Mesenchymal stem cell (in vitro differentiated cells and primary cell): ENCODE data around the gene MLKL.
A peak's percentile ranks its signal among the peaks of the same experiment; 100 is the strongest.

Source experiments
- DNase-seq: peaks from one replicate; pipeline ENCODE4 v3.0.0-alpha.2; 2013
- H2AFZ ChIP-seq: one replicate; pipeline ENCODE4 v1.6.1; 2013; ENCODE audit warnings: low read depth, mild to moderate bottlenecking, control low read depth, inconsistent platforms, low read length, moderate library complexity
- H2AK5ac ChIP-seq: 2 replicates; pipeline ENCODE4 v1.6.1; 2013; ENCODE audit warnings: low read length, moderate library complexity, mild to moderate bottlenecking, inconsistent platforms; ENCODE audit not compliant: severe bottlenecking
- H2BK120ac ChIP-seq: one replicate; pipeline ENCODE4 v1.6.1; 2013; ENCODE audit warnings: low read depth, mild to moderate bottlenecking, inconsistent platforms, low read length, moderate library complexity
- H2BK12ac ChIP-seq, 2 experiments: one replicate each; pipeline ENCODE4 v1.6.1; 2013; ENCODE audit warnings: inconsistent platforms in 2 of 2, low read length in 2 of 2, mild to moderate bottlenecking in 2 of 2, moderate library complexity in 2 of 2, control low read depth in 1 of 2
- H2BK15ac ChIP-seq: one replicate; pipeline ENCODE4 v1.6.1; 2013; ENCODE audit warnings: mild to moderate bottlenecking, low read depth, inconsistent platforms; ENCODE audit not compliant: poor library complexity, severe bottlenecking
- H2BK5ac ChIP-seq: 2 replicates; pipeline ENCODE4 v1.6.1; 2013; ENCODE audit warnings: low read depth, mild to moderate bottlenecking, low read length, control low read depth, inconsistent platforms; ENCODE audit not compliant: poor library complexity, severe bottlenecking
- H3K14ac ChIP-seq, 2 experiments: one replicate each; pipeline ENCODE4 v1.6.1; 2013; ENCODE audit warnings: inconsistent platforms in 2 of 2, low read length in 2 of 2, control low read depth in 1 of 2, mild to moderate bottlenecking in 1 of 2, moderate library complexity in 1 of 2
- H3K18ac ChIP-seq, 2 experiments: one replicate each; pipeline ENCODE4 v1.6.1; 2013; ENCODE audit warnings: inconsistent platforms in 2 of 2, low read length in 2 of 2, control low read depth in 1 of 2, low read depth in 1 of 2, mild to moderate bottlenecking in 1 of 2
- H3K23ac ChIP-seq, 2 experiments: one replicate each; pipeline ENCODE4 v1.6.1; 2013; ENCODE audit warnings: inconsistent platforms in 2 of 2, low read length in 2 of 2, mild to moderate bottlenecking in 2 of 2, moderate library complexity in 2 of 2, control low read depth in 1 of 2
- H3K27ac ChIP-seq: 2 replicates; pipeline ENCODE4 v1.5.1; 2013; ENCODE audit warnings: mild to moderate bottlenecking, moderate library complexity, low read length, control low read depth, inconsistent platforms; ENCODE audit not compliant: poor library complexity, severe bottlenecking
- H3K27me3 ChIP-seq, 2 experiments: 2 replicates each; pipeline versions ENCODE4 v1.6.1 to v1.7.0; 2013; ENCODE audit warnings: low read length in 2 of 2, mild to moderate bottlenecking in 2 of 2, moderate library complexity in 2 of 2, control low read depth in 1 of 2, inconsistent platforms in 1 of 2; ENCODE audit not compliant: control insufficient read depth in 1 of 2, insufficient read depth in 1 of 2
- H3K36me3 ChIP-seq, 2 experiments: 2 replicates each; pipeline versions ENCODE4 v1.6.1 to v1.7.0; 2013; ENCODE audit warnings: low read length in 2 of 2, control low read depth in 1 of 2, inconsistent platforms in 1 of 2, low read depth in 1 of 2, mild to moderate bottlenecking in 1 of 2; ENCODE audit not compliant: insufficient read depth in 2 of 2, control insufficient read depth in 1 of 2
- H3K4ac ChIP-seq, 2 experiments: one replicate each; pipeline ENCODE4 v1.6.1; 2013; ENCODE audit warnings: inconsistent platforms in 2 of 2, low read length in 2 of 2, mild to moderate bottlenecking in 2 of 2, moderate library complexity in 2 of 2, control low read depth in 1 of 2, low read depth in 1 of 2
- H3K4me1 ChIP-seq: 2 replicates; pipeline ENCODE4 v1.6.1; 2013; ENCODE audit warnings: low read depth, low read length, control low read depth; ENCODE audit not compliant: control insufficient read depth, insufficient read depth
- H3K4me2 ChIP-seq: 2 replicates; pipeline ENCODE4 v1.6.1; 2013; ENCODE audit warnings: low read length, mild to moderate bottlenecking, inconsistent platforms; ENCODE audit not compliant: poor library complexity, severe bottlenecking
- H3K4me3 ChIP-seq, 2 experiments: 2 replicates each; pipeline versions ENCODE4 v1.5.1 to v1.7.0; 2013; ENCODE audit warnings: low read length in 2 of 2, mild to moderate bottlenecking in 2 of 2, control low read depth in 1 of 2, low read depth in 1 of 2; ENCODE audit not compliant: insufficient read depth in 1 of 2
- H3K79me1 ChIP-seq: replicated peaks from 2 replicates; pipeline ENCODE4 v1.6.1; 2013; ENCODE audit warnings: mild to moderate bottlenecking, control low read depth, low read length, inconsistent platforms; ENCODE audit not compliant: poor library complexity, severe bottlenecking
- H3K9ac ChIP-seq: 2 replicates; pipeline ENCODE4 v1.7.0; 2013; ENCODE audit warnings: mild to moderate bottlenecking, low read length, moderate library complexity
- H3K9me3 ChIP-seq: 2 replicates; pipeline ENCODE4 v1.7.0; 2013; ENCODE audit warnings: mild to moderate bottlenecking, low read length; ENCODE audit not compliant: control insufficient read depth
- H4K8ac ChIP-seq: one replicate; pipeline ENCODE4 v1.6.1; 2013; ENCODE audit warnings: inconsistent platforms, mild to moderate bottlenecking, low read length, moderate library complexity
- H4K91ac ChIP-seq: one replicate; pipeline ENCODE4 v1.6.1; 2013; ENCODE audit warnings: mild to moderate bottlenecking, low read length, inconsistent platforms
- WGBS: methylation state at CpG from one replicate; pipeline ENCODE4 v1.1.7; 2013; ENCODE audit warnings: mixed read lengths; 5-methylcytosine and 5-hydroxymethylcytosine counted together

MLKL gene

GRCh38 chr16:74739275-74739674, 38.6 kb upstream of the MLKL start:
- Histone ChIP-seq H2AK5ac (no peak overlapping the region), H3K23ac (no peak overlapping the region), H3K36me3 (no peaks in the 10 kb centered on the region), H3K4ac (no peak overlapping the region), H3K14ac (peak overlapping the region in 1 of 2 experiments; percentile 7), H2BK12ac (no peak overlapping the region), H2BK15ac (no peak overlapping the region), H3K4me1 (peaks cover 47% of the 10 kb centered on the region), H4K8ac (peak overlapping the region; percentile 13), H3K9ac (no peak overlapping the region), H3K27ac (no peak overlapping the region), H4K91ac (peak overlapping the region; percentile 41), H2AFZ (no peak overlapping the region), H3K27me3 (peaks cover 0 to 25% of the 10 kb centered on the region in 2 experiments), H3K4me3 (no peak overlapping the region), H3K18ac (peak overlapping the region in 1 of 2 experiments; percentile 8), H2BK120ac (no peak overlapping the region), H2BK5ac (no peak overlapping the region), H3K9me3 (no peaks in the 10 kb centered on the region), H3K4me2 (no peak overlapping the region), H3K79me1 (no peaks in the 10 kb centered on the region)
- DNase-seq: no peak
- 75% methylated on average over 6 of the region's 6 CpGs for WGBS

GRCh38 chr16:74738816-74739215, 38.2 kb upstream of the MLKL start:
- no peaks in the 10 kb centered on the region for H3K36me3 ChIP-seq
- H2BK12ac ChIP-seq: no peak overlapping the region
- H3K4me1 ChIP-seq: peaks cover 49% of the 10 kb centered on the region
- H2BK5ac ChIP-seq: no peak overlapping the region
- H3K14ac ChIP-seq: peak overlapping the region in 1 of 2 experiments; percentile 26
- no peak overlapping the region for H3K9ac ChIP-seq
- H2AK5ac ChIP-seq: no peak overlapping the region
- H3K18ac ChIP-seq: no peak overlapping the region
- H3K23ac ChIP-seq: no peak overlapping the region
- H2AFZ ChIP-seq: no peak overlapping the region
- no peak overlapping the region for H3K27ac ChIP-seq
- H3K9me3 ChIP-seq: no peaks in the 10 kb centered on the region
- no peak overlapping the region for H3K4ac ChIP-seq
- H3K4me2 ChIP-seq: no peak overlapping the region
- no peak overlapping the region for H4K91ac ChIP-seq
- DNase-seq: no peak
- no peaks in the 10 kb centered on the region for H3K79me1 ChIP-seq
- H2BK120ac ChIP-seq: no peak overlapping the region
- H3K27me3 ChIP-seq: peaks cover 0 to 27% of the 10 kb centered on the region in 2 experiments
- no peak overlapping the region for H3K4me3 ChIP-seq
- H4K8ac ChIP-seq: no peak overlapping the region
- 93% methylated on average over 10 of the region's 11 CpGs for WGBS
- peak overlapping the region; percentile 39 for H2BK15ac ChIP-seq

- H3K4ac ChIP-seq: no peak overlapping the region
- H3K23ac ChIP-seq: no peak overlapping the region
- H3K27me3 ChIP-seq: peaks cover 0 to 28% of the 10 kb centered on the region in 2 experiments
- H2BK5ac ChIP-seq: no peak overlapping the region
- no peak overlapping the region for H3K9ac ChIP-seq
- H3K79me1 ChIP-seq: no peaks in the 10 kb centered on the region
- H2AK5ac ChIP-seq: no peak overlapping the region
- H3K14ac ChIP-seq: peak overlapping the region in 1 of 2 experiments; percentile 94
- no peaks in the 10 kb centered on the region for H3K9me3 ChIP-seq
- H3K4me1 ChIP-seq: peaks cover 43% of the 10 kb centered on the region
- WGBS: 44% methylated on average over 10 of the region's 10 CpGs
- no peak overlapping the region for H3K4me3 ChIP-seq
- no peak overlapping the region for H3K4me2 ChIP-seq
- no peak overlapping the region for H2BK12ac ChIP-seq
- H3K36me3 ChIP-seq: no peaks in the 10 kb centered on the region
- no peak overlapping the region for H4K91ac ChIP-seq
- H2AFZ ChIP-seq: peak overlapping the region; percentile 76
- H2BK15ac ChIP-seq: no peak overlapping the region
- no peak overlapping the region for H2BK120ac ChIP-seq
- no peak overlapping the region for H4K8ac ChIP-seq
- peak overlapping the region in 1 of 2 experiments; percentile 35 for H3K18ac ChIP-seq
- DNase-seq: no peak
- no peak overlapping the region for H3K27ac ChIP-seq
Measured at GRCh38 chr16:74738113-74738541, 37.5 kb upstream of the MLKL start.

- H3K9me3 ChIP-seq: no peaks in the 10 kb centered on the region
- H3K27ac ChIP-seq: no peak overlapping the region
- H3K27me3 ChIP-seq: peaks cover 0 to 28% of the 10 kb centered on the region in 2 experiments
- H4K8ac ChIP-seq: no peak overlapping the region
- H3K79me1 ChIP-seq: no peaks in the 10 kb centered on the region
- no peak overlapping the region for H3K9ac ChIP-seq
- H2AFZ ChIP-seq: no peak overlapping the region
- peaks cover 43% of the 10 kb centered on the region for H3K4me1 ChIP-seq
- no peak overlapping the region for H3K4me2 ChIP-seq
- no peak overlapping the region for H3K4ac ChIP-seq
- H3K36me3 ChIP-seq: no peaks in the 10 kb centered on the region
- no peak overlapping the region for H2BK120ac ChIP-seq
- H2BK12ac ChIP-seq: no peak overlapping the region
- WGBS: 92% methylated on average over 6 of the region's 6 CpGs
- peak overlapping the region; percentile 15 for H2AK5ac ChIP-seq
- H3K23ac ChIP-seq: no peak overlapping the region
- no peak overlapping the region for H3K18ac ChIP-seq
- no peak overlapping the region for H4K91ac ChIP-seq
- H3K14ac ChIP-seq: no peak overlapping the region
- DNase-seq: no peak
- H2BK15ac ChIP-seq: no peak overlapping the region
- H3K4me3 ChIP-seq: no peak overlapping the region
- H2BK5ac ChIP-seq: no peak overlapping the region
Measured at GRCh38 chr16:74737521-74737920, 36.9 kb upstream of the MLKL start.
